HepG2 (cell line): ENCODE results near the gene THRB. TPM values are rescaled to one million over a fixed set of nuclear protein-coding genes. Genes with fewer than 3 reads are reported as not detected.

Experiments
- ATAC-seq: fragments of 200-7000 bp; cut with Tn5 transposase; 3 replicates; pipeline ENCODE4 v1.9.1; 2020; ENCODE audit warnings: mild to moderate bottlenecking, moderate library complexity
- BruUV-seq: library from RNA; stranded (reverse); fragments of 400-500 nt; replicated peaks from 2 replicates; lab custom pipeline; 2021; lab: Mats Ljungman, UMichigan
- CTCF ChIA-PET: fragments of 300-600 bp; formaldehyde crosslinking; extraction: SDS; loops from one replicate; lab custom pipeline; 2021; ENCODE audit warnings: low total read pairs, inconsistent platforms, low intra/inter-chr PET ratio; lab: Yijun Ruan, JAX
- POLR2A ChIA-PET: fragments of 350-600 bp; sonication (Branson Sonifier 250); formaldehyde crosslinking; loops from one replicate; lab custom pipeline; 2020; ENCODE audit warnings: antibody characterized with exemption, inconsistent platforms; lab: Yijun Ruan, JAX
- DNase-seq: peaks from one replicate; pipeline ENCODE4 v3.0.0-alpha.2; 2015; ENCODE audit warnings: low spot score
- FAIRE-seq: peaks from 3 replicates; lab custom pipeline; 2011; peaks lifted over from hg19 to GRCh38; lab: Jason Lieb, UNC
- H2AFZ ChIP-seq: one replicate; pipeline ENCODE4 v1.6.1; 2011; ENCODE audit warnings: low read length, inconsistent platforms
- H3K27ac ChIP-seq: fragments of 300-600 bp; 3 replicates; pipeline ENCODE4 v1.8.0; 2011; ENCODE audit warnings: mixed run types, mild to moderate bottlenecking, mixed read lengths, low read length, inconsistent platforms; ENCODE audit not compliant: insufficient read depth; ENCODE audit errors: extremely low read length
- H3K27me3 ChIP-seq, 2 experiments: fragments of 200-600 bp in 1 of 2; 2 replicates in 1 of 2; 3 replicates in 1 of 2; pipeline versions ENCODE4 v1.6.0 to v1.8.0; 2011; ENCODE audit warnings: low read length in 2 of 2, mild to moderate bottlenecking in 2 of 2, moderate library complexity in 2 of 2, inconsistent platforms in 1 of 2; ENCODE audit not compliant: insufficient read depth in 2 of 2, control insufficient read depth in 1 of 2
- H3K36me3 ChIP-seq, 2 experiments: fragments of 200-600 bp in 1 of 2; replicated peaks in 1 of 2; 2 replicates in 1 of 2; 3 replicates in 1 of 2; pipeline versions ENCODE4 v1.5.1 to v1.8.0; 2011; ENCODE audit warnings: low read length in 2 of 2, inconsistent platforms in 1 of 2; ENCODE audit not compliant: insufficient read depth in 2 of 2, control insufficient read depth in 1 of 2
- H3K4me1 ChIP-seq: 2 replicates; pipeline ENCODE4 v1.5.1; 2012; ENCODE audit warnings: low read length, inconsistent platforms; ENCODE audit not compliant: insufficient read depth
- H3K4me2 ChIP-seq: 2 replicates; pipeline ENCODE4 v1.6.0; 2011; ENCODE audit warnings: low read depth, low read length, inconsistent platforms
- H3K4me3 ChIP-seq, 3 experiments: fragments of 200-600 bp in 1 of 3; sonication (generic), shearing (Covaris generic) in 1 of 3; replicated peaks in 1 of 3; 2 replicates each; pipeline ENCODE4 v1.5.1; 2011 to 2016; ENCODE audit warnings: low read length in 3 of 3, inconsistent platforms in 2 of 3, low read depth in 2 of 3, mild to moderate bottlenecking in 2 of 3, control low read depth in 1 of 3, mixed read lengths in 1 of 3; ENCODE audit not compliant: insufficient read depth in 1 of 3
- H3K79me2 ChIP-seq: one replicate; pipeline ENCODE4 v1.6.1; 2011; ENCODE audit warnings: low read length, inconsistent platforms; ENCODE audit not compliant: insufficient read depth
- H3K9ac ChIP-seq: 2 replicates; pipeline ENCODE4 v1.6.0; 2011; ENCODE audit warnings: mild to moderate bottlenecking, low read depth, low read length, inconsistent platforms; ENCODE audit not compliant: insufficient read depth
- H3K9me3 ChIP-seq: 2 replicates; pipeline ENCODE4 v1.5.1; 2012; ENCODE audit warnings: mild to moderate bottlenecking, low read length
- H4K20me1 ChIP-seq: 2 replicates; pipeline ENCODE4 v1.6.0; 2011; ENCODE audit warnings: inconsistent platforms, mild to moderate bottlenecking, low read length, moderate library complexity; ENCODE audit not compliant: insufficient read depth
- GABPA ChIP-seq, 2 experiments: IDR thresholded peaks; 2 replicates each; pipeline ENCODE4 v1.6.1; 2011 to 2016; ENCODE audit warnings: low read depth in 2 of 2, low read length in 1 of 2, missing biosample characterization in 1 of 2, missing genetic modification characterization in 1 of 2
- ISL2 ChIP-seq: sonication (generic); formaldehyde crosslinking; IDR thresholded peaks from 2 replicates; pipeline ENCODE4 v1.5.0; 2020; ENCODE audit warnings: missing genetic modification reagents
- MAZ ChIP-seq, 2 experiments: sonication (generic) in 1 of 2; formaldehyde crosslinking in 1 of 2; IDR thresholded peaks; 2 replicates each; pipeline versions ENCODE4 v1.5.0 to v1.6.1; 2012 to 2020; ENCODE audit warnings: low read depth in 2 of 2, mild to moderate bottlenecking in 2 of 2, borderline replicate concordance in 1 of 2, improper control_type of control experiment in 1 of 2, low read length in 1 of 2, missing genetic modification reagents in 1 of 2, moderate library complexity in 1 of 2
- MTA3 ChIP-seq: sonication (generic); formaldehyde crosslinking; IDR thresholded peaks from 2 replicates; pipeline ENCODE4 v1.4.0; 2020; ENCODE audit warnings: missing genetic modification reagents
- NFE2L2 ChIP-seq: fragments of 150-350 bp; IDR thresholded peaks from 2 replicates; pipeline ENCODE4 v1.6.1; 2014; ENCODE audit warnings: low read length
- NR2F1 ChIP-seq, 2 experiments: fragments of 450-650 bp in 1 of 2; formaldehyde crosslinking in 1 of 2; IDR thresholded peaks; 2 replicates each; pipeline versions ENCODE4 v1.5.0 to v1.6.1; 2016 to 2020; ENCODE audit warnings: mild to moderate bottlenecking in 1 of 2, missing compliant biosample characterization in 1 of 2, missing genetic modification reagents in 1 of 2, moderate library complexity in 1 of 2
- PRDM10 ChIP-seq: sonication (generic); formaldehyde crosslinking; IDR thresholded peaks from 2 replicates; pipeline ENCODE4 v1.4.0; 2020; ENCODE audit warnings: low read depth, missing genetic modification reagents
- TFAP4 ChIP-seq: sonication (generic); IDR thresholded peaks from 2 replicates; pipeline ENCODE4 v1.6.1; 2016; ENCODE audit warnings: low read depth, borderline replicate concordance
- ZBTB20 ChIP-seq: sonication (generic); formaldehyde crosslinking; IDR thresholded peaks from 2 replicates; pipeline ENCODE4 v1.8.1; 2023; ENCODE audit warnings: missing genetic modification reagents, low read depth, mild to moderate bottlenecking, borderline replicate concordance
- ZNF124 ChIP-seq: sonication (generic); formaldehyde crosslinking; IDR thresholded peaks from 2 replicates; pipeline ENCODE4 v1.4.0; 2020; ENCODE audit warnings: missing genetic modification reagents
- WGBS: methylation state at CpG from one replicate; pipeline ENCODE4 v1.1.6; 2017; ENCODE audit warnings: low lambda C conversion rate; 5-methylcytosine and 5-hydroxymethylcytosine counted together
- in situ Hi-C: cut with HindIII; loops from 2 replicates; pipeline ENCODE4 v1.10.0; 2017; ENCODE audit warnings: low pct_unique_long_range_greater_than_20kb; ENCODE audit not compliant: extremely low pct_ligation_motif_present
- intact Hi-C: fragments of 100-400 bp; cut with micrococcal nuclease; formaldehyde crosslinking; loops from one replicate; pipeline ENCODE4 v1.10.0; 2022; ENCODE audit not compliant: unreplicated experiment
- polyA plus RNA-seq, 8 experiments: library from polyadenylated mRNA; depleted of rRNA in 3 of 8; stranded (reverse) in 7 of 8; unstranded in 1 of 8; fragments of >200 nt; fragmentation: Illumina TruSeq in 4 of 8; extraction: Trizol in 4 of 8; gene quantifications; 2 replicates each; pipeline versions ENCODE4 v1.2.1 to v1.2.3, GENCODE V29; 2011 to 2016; ENCODE audit warnings: low read depth in 4 of 8, missing spikeins in 1 of 8, mixed read lengths in 1 of 8; ENCODE audit not compliant: insufficient read depth in 1 of 8
- total RNA-seq, 5 experiments: library from RNA; depleted of rRNA; stranded (reverse); fragments of >200 nt; fragmentation: Illumina TruSeq; extraction: Trizol; gene quantifications; 2 replicates each; pipeline ENCODE4 v1.2.3, GENCODE V29; 2016; ENCODE audit warnings: low read depth in 1 of 5
- TF ChIP-seq, protein P1 (sequence below): IDR thresholded peaks from 2 replicates; pipeline ENCODE4 v1.6.1; 2016; ENCODE audit warnings: low read depth

Gene THRB
- total and polyA plus RNA-seq, 2 of the 13 experiments (the other 11 are each of a cell fraction or from before 2014, with no cell fraction given) = 4.7 to 22.7 TPM

GRCh38 chr3:24505691-24506550, 11.3 kb upstream of the THRB start:
- H3K4me1 ChIP-seq = no peaks in the 10 kb centered on the region
- H3K27ac ChIP-seq = no peak overlapping the region
- H3K9ac ChIP-seq = no peak overlapping the region
- no peak for FAIRE-seq
- no peak for DNase-seq
- H2AFZ ChIP-seq = no peak overlapping the region
- no peaks in the 10 kb centered on the region for H3K9me3 ChIP-seq
- no peak overlapping the region for H3K4me2 ChIP-seq
- no peaks in the 10 kb centered on the region for H3K79me2 ChIP-seq
- no peaks in the 10 kb centered on the region; a peak in 1 of 5 replicates for H3K36me3 ChIP-seq
- POLR2A ChIA-PET = interaction anchor here (1.6 to 1.7 kb wide), 2 partner anchors 10 to 15 kb away, joined by 4 to 7 read pairs; no protein-coding TSS in a partner anchor
- CTCF ChIA-PET = no interaction called here
- no TSS peak for BruUV-seq
- no peak for ATAC-seq
- no peak overlapping the region for H3K4me3 ChIP-seq
- in situ Hi-C loops = no loop called here
- H3K27me3 ChIP-seq = no peaks in the 10 kb centered on the region
- intact Hi-C loops = no loop called here
- H4K20me1 ChIP-seq = no peaks in the 10 kb centered on the region
- TF ChIP-seq ZNF124 (CRISPR knock-in tag) = no peak
- no peak for TF ChIP-seq NFE2L2
- no peak for TF ChIP-seq MAZ (IDR thresholded peaks at IDR 0.05; ENCODE audit: borderline replicate concordance, low read depth, low read length)
- no peak for TF ChIP-seq MAZ (CRISPR knock-in tag; IDR thresholded peaks at IDR 0.05; ENCODE audit: low read depth)
- no peak for TF ChIP-seq ISL2 (CRISPR knock-in tag)
- TF ChIP-seq PRDM10 = no peak
- no peak for TF ChIP-seq NR2F1 (CRISPR knock-in tag; IDR thresholded peaks at IDR 0.05)
- no peak for TF ChIP-seq ZBTB20 (CRISPR knock-in tag)
- no peak for TF ChIP-seq TFAP4
- TF ChIP-seq, protein P1, sequence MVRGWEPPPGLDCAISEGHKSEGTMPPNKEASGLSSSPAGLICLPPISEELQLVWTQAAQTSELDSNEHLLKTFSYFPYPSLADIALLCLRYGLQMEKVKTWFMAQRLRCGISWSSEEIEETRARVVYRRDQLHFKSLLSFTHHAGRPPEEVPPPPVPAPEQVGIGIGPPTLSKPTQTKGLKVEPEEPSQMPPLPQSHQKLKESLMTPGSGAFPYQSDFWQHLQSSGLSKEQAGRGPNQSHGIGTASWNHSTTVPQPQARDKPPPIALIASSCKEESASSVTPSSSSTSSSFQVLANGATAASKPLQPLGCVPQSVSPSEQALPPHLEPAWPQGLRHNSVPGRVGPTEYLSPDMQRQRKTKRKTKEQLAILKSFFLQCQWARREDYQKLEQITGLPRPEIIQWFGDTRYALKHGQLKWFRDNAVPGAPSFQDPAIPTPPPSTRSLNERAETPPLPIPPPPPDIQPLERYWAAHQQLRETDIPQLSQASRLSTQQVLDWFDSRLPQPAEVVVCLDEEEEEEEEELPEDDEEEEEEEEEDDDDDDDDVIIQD (CRISPR knock-in tag) = no peak
- no peak for TF ChIP-seq MTA3 (CRISPR knock-in tag)
- TF ChIP-seq GABPA (IDR thresholded peaks at IDR 0.05; ENCODE audit: low read depth, low read length) = no peak
- no peak for TF ChIP-seq GABPA (CRISPR knock-in tag; IDR thresholded peaks at IDR 0.05; ENCODE audit: low read depth)
- 84% methylated on average over 7 of the region's 7 CpGs for WGBS
